IPS DF 4.7 (cell line): ENCODE data around the gene JPH4.
A peak's percentile ranks its signal among the peaks of the same experiment; 100 is the strongest.
"Not testable (repeated sequence)": the region's sequence is repeated elsewhere in the genome, so short reads cannot be mapped to it uniquely, and the experiment has no call there.

Experiments
- DNase-seq: peaks from one replicate; pipeline ENCODE4 v3.0.0-alpha.2; 2013; ENCODE audit warnings: low spot score; ENCODE audit errors: extremely low read depth

Gene JPH4

DNA sequence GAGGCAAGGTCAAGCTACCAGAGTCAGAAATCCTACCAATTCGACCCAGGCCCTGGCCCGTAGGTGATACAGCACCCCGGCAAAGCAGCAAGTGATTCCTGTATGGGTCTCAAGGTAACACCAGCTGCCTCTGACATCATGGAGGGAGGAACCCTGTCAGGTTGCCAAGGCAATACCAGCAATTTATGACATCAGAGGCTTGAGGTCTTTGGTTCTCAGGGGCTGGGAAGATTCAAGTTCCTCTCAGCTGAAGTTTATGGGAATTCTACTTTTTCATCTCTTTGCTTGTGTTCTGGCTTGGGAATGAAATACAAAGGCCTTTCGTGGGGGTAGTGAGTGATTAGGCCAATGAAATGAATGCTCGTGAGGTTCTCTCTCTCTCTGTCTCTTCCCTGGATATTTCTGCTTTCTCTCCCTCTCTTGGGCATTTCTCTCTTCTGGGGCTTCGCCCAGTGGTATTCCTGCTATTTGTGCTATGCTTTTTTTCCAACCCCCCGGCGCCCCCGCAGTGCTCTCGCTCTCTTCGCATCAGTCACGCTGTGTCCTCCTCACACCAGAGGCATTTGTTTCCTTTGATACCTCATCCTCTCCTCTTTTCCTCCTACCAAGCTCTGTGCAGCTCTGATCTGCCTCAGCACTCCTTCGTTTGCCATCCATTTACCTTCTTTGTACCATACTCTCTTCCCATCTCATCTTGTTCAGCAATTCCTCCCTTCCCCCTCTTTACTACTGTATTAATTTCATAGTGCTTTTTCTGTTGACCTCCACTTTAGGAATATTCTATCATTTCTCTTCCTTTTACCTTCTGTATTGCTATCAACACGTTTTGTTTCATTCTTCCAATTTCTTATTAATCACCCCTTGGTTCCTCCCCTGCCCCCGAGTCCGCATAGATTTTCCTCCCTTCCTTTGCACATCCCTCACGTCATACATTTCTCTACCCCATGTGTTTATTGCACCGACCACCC, 30.0 kb downstream of the JPH4 start:
- no peak for DNase-seq

DNA sequence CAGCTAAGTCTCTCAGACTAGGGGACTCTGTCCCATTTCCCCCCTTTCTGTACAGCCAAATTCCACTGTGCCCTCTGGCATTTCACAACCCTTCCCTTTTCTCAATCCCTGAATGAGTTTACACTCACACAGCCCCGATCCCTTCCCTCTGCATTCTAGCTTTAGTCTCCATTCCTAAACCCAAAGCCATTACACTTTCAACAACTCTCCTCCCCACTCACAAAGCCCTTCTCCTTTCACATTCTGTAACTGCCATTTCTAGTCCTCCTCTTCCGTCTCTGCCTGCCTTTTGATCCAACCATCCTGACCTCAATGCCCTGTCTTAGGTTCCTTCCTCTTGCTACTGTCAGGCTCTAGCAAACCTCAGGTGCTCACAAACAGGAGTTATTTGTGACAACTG, 30.7 kb downstream of the JPH4 start:
- DNase-seq: no peak

DNA sequence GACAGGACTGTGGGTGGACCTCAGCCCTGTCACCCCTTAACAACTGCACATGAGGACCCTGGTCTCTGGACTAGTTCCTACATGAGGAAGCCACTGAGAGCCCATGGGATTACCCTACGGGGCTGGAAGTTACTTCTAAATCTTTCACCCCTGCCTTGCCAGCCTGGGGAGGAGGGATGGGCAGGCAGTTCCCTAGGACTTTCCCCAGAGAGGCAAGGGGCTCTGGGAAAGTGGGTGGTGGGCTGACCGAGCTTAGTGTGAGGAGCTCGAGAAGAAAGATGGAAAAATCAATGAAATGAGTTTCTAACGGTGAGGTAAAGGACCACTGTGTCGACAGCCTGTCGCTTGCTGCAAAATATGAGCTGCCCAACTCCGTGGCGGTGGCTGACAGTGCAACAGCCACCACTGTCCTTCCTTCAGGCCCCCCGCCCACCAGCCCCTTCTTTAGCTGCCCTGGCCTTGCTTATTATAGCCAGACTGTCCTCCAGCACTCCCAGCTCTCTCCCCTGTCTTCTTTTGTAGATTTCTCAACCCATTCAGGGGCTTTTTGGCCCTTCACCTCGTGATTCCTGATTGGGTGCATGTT, 32.0 kb downstream of the JPH4 start:
- DNase-seq: no peak

DNA sequence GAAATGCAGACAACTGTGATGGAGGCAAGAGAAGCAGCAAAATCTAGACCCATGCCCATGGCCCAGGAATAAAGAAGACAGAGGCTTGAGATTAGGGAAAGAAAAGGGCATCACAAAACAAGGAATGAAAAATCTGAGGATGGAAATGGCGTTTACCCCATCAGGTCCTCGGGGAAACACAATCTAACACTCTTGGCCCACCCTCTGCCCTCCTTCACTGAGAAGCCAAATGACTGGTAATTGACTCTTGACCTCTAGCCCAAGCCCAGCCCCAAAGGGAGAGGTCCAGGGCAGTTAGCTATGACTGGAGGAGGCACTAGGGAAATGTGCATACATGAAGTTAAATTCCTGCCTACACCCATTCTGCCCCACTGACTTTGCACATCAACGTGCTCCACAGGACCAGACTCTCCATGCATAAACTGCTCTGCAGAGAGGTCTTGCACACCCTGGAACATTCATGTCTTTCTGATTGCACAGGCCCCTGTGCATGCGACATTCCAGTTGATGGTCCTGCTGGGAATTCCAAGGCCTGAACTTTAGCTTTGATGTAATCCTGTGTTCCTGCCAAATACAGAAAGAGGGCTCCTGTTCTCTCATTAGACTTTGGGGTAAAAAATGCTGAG, 32.7 kb downstream of the JPH4 start:
- no peak for DNase-seq

DNA sequence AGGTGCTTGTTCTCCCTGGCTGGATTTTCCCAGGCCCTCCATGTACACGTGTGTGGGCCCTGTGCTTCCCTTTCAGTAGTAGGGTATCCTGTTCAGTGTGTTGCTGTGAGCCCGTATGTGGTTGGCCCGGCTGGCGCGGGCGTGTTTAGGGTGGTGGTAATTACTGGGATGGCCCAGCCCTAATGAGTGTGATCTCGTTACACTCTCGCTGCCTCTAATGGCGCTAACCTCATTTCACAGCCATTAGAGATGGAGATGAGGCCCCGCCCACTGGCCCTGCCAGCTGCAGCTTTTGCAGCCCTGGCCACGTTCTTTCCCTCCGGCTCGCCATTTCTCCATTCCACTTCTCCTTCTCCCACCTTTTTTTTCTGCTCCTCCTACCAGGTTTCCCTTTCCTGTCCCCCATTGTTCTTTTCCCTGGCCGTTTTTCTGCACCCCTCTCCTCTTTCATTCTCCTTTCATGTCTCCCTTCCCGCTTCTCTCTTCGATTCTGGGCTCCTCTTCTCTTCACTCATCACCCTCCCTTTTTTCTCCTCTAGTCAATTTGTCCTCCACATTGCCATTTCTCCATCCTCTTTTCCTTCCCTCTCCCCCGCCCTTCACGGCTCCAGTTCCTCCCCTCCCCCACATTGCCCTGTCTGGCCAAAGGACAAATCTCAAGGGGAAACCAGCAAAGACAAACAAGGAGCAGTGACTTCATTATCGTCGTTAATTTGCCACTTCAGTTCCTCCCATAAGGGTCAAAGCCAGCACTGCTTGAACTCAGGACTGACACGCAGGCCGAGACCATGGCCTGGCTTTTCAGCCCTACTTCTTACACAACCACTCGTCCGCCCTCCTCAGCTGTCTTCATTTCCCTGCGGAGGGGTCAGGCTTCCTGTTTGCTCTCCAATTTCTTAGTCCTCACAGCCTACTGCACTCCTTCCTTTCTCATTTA, 33.8 kb downstream of the JPH4 start:
- no peak for DNase-seq

DNA sequence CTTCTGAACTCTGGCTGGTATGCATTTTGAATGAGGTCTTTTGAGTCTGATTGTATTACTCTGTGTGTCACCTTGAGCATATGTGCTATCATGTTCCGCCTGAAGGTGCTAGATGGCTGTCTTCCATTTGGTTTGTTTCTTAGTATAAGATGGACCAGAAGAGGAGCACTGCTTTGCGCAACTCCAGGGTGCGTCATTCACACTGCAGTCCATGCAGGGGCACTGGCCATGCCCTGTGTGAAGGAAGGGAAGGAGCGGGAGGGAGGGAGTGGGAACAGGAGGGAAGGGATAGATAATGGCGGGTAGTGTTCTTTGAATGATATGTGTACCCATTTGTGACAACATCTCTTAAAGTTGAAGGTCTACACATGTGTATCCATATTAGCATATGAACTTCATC, 35.2 kb downstream of the JPH4 start:
- DNase-seq: no peak

DNA sequence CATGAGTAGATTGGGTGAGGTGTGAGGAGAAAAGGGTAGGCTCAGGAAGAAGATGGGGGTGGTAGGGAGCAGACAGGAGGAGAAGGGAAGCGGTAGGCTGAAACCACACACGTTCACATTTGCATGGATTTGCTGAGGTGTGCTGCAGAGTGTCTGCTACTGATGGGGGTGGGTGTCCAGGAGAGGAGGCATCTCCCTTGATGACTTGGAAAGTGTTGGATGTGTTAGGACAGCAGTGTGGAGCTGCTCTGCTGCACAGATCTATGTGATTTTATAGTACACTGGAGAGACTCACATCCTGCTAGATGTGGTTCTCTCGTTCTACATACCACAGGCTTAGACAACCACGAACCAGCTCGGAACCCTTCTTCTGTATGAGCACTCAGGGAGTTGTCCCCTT, 36.3 kb downstream of the JPH4 start:
- no peak for DNase-seq

DNA sequence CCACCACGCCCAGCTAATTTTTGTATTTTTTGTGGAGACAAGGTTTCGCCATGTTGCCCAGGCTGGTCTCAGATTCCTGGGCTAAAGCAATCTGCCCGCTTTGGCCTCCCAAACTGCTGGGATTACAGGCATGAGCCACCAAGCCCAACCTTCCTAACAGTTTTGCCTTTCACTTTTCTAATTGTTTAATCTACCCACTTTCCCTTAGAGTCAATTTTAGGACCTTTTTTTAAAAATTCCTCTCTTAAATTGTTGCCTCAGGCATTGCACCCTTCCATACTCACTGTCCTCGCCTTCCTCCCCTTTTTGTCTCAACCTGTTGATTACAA, 38.5 kb downstream of the JPH4 start:
- DNase-seq: no peak

DNA sequence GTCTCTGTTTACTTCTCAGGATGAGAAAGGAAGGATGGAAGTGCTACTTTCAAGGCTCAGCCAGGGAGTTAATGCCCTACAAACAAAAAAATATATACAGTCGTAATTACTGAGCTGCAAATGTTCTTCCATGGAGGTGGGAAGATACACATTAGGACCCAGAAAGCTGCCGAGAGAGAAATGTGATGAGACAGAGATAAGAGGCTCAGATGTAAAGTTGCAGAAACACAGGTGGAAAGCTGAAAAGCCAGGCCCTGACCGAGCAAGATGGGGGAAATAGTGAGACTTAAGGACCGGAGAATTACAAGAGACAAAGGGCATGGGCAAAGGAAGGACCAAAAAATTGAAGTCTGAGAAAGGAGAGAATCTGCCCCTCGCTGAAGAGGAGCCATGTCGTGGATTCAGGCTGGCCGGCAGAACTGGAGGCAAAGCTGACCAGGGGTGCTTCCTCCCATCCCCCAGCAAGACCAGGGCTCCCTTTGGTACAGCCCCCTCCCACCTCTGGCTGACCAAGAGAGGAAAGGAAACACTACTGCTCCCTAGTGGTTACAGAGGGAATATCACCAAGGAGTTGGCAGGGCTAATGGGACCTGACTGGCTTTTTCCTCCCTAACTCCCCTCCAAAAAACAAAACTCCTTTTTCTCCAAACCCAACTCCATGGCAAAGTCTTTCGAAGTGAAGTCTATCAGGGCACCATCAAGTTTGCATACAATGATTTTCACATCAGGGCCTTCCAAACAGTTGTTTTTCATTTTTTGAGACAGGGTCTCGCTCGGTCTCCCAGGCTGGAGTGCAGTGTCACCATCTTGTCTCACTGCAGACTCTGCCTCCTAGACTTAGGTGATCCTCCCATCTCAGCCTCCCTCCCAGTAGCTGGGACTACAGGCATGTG, 39.1 kb downstream of the JPH4 start:
- no peak for DNase-seq

DNA sequence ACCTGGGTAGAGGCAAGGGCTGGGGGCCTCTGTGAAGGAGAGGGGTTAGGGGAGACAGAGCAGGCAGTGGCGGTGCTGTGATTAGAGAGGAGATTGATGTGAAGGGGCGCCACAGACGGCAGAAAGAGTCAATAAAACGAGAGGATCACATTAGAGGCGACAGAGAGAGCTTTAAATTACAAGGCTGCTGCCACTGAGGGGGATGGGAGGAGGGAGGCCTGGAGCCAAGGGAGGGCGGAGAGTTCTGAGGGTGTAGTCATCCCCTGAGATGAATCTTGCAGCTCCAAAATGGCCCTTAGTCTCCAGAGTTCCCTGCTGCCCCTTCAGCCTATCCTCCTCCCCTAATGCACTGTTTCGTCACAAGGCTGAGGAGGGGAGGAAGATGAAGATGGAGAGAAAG, 39.8 kb downstream of the JPH4 start:
- DNase-seq: no peak

DNA sequence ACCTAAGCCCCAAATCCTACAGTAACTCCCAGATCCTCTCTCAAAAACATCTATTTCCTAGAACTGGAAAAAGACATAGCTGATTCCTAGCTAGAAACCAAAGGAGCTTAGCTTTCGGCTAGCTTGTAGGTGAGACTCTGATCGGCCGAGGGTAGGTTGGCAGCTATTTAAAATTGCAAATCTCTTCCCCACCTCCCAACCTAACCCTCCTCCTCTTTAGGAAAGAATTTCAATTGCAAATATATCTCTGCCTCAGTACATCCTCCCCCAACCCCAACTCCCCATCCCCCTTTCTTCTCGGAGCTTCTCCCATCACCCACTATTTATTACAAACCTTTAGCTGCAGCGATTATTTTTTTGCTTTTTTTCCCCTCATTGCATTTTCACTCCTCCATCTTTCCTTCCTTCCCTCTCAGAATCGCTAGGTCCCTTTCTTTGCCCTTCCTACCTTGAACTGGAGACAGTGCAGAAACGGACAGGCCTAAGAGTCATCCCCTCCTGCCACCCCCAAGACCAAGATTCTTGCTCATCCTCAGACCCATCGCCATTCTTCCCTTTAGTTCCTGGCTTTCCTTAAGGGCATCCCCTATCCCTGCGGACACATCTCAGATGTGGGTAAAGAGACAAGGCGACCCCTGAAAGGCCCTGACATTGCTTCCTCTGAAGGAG, 40.4 kb downstream of the JPH4 start:
- DNase-seq: no peak

DNA sequence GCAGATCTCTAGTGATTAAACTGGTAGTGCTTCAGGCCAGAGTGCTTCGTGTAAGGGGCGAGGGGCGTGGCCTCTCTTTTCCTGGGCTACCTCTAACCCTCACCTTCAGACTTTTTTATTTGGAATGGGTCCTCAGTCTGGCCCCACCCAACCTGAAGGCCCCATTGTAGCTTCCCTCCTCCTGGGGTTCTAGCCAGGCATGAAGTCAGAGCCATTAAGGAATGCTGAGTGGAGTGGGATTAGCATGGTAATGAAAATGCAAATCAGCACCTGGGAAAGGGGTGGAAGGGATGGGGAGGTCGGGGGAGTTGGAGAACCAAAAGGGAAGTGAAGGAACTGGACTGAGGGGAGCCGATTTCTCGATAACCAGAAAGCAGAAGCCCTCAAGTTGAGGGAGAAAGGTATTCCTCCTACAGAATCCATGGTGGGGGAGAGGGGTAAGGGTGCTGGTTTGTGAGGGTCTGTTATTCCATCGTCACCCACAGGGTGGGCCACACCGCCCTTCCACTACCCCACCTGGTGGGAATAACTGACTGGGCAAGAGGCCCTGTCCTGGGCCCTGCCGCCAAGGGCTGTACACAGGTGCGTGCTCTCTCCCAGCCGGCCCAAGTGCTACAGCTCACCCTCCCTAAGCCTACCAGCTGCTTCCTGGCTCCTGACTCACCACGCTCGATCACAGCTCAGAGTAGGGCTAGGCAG, 41.1 kb downstream of the JPH4 start:
- peak; percentile 98 for DNase-seq

DNA sequence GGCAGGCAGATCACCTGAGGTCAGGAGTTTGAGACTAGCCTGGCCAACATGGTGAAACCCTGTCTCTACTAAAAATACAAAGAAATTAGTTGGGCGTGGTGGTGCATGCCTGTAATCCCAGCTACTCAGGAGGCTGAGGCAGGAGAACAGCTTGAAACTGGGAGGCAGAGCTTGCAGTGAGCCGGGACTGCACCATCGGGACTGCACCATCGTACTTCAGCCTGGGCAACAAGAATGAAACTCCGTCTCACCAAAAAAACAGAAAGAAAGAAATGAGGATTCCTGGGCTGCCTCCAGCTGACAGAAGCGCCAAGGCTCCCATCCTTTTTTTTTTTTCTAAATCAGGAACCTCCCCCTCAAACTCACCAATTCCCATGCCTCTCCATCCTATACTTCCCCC, 41.7 kb downstream of the JPH4 start:
- DNase-seq: not testable (repeated sequence)

DNA sequence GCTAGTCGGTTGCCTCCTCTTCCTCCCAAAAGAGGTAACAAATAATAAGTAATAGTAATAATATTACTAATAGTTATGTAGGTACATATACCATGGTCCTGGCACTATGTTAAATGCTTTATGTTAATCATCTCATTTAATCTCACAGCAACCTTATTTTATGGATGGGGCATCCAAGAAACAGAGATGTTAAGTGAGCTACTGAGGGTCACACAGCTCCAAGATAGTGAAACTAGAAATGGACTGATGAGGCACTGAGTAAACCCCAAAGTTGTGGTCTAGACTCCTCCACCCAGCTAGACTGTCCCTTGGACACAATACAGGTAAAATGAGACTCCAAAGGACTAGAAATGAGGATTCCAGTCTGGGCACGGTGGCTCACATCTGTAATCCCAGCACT, 42.1 kb downstream of the JPH4 start:
- no peak for DNase-seq

DNA sequence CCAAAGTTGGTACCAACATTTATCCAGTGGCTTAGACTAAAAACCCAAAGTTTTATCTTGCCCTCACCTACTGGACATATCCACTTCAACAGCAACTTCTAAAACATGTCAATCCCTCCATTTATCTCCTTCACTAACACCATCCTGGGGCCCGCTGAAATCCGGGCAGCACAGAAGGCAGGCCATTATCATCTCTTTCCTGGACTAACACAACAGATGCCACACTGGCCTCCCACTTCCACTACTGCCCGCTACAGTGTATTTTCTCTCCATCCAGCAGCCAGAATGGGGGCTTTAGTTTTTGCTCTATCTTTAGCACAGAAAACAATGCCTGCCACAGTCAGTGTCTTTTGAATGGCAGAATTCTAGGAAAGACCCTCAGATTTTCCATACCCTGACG, 42.6 kb downstream of the JPH4 start:
- DNase-seq: no peak

DNA sequence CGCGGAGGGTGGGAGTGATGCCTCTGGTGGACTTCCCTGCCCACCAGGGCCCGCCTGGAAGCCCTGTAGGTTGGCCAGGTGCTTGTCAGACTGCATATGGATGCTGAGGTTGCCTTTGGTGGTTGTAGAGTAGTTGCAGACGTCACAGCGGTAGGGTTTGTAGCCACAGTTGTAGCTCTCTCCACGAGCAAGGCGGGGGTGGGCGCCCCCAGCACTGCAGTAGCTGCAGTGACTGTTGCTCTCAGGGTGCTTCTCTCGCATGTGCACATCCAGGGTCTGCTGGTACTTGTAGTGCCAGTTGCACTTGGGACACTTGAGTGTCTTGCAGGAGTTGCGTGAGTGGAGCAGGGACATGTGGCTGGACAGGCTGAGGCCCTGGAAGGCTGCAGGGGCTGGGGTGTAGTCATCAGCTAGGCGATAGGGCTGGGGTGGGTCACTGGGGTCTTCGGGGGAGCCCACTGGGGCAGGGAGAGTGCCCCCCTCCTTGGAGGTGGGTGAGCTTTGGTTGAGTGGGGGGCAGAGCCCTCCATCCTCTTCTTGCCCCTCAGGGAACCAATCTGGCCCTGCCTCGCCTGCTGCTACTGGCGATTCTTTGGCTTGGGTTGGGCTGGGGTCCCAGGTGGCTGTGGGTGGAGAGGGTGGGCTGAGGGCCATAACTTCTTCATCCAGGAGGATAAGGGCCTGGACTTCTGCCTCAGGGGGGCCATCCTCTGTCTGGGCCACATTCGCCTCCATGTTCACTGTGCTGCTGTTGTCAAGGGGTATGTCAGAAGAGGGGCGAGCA, 44.7 kb downstream of the JPH4 start:
- DNase-seq: no peak

DNA sequence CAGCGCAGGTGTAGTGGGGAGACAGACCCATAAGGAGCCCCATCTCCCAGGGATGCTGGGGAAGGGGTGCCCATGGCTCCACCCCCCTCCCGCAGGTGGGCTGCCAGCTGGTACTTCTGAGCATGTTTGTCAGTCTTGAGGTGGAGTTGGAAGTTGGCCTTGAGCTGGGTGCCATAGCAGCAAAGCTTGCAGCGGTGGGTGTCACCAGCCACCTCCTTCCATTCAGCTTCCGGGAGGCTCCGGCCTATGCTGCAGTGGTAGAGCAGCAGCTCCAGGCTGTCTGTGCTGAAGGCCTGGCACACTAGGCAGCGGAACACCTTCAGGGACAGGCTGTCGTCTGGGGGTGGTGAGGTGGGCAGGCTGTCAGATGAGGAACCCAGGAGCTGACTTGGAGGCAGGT, 45.9 kb downstream of the JPH4 start:
- no peak for DNase-seq

DNA sequence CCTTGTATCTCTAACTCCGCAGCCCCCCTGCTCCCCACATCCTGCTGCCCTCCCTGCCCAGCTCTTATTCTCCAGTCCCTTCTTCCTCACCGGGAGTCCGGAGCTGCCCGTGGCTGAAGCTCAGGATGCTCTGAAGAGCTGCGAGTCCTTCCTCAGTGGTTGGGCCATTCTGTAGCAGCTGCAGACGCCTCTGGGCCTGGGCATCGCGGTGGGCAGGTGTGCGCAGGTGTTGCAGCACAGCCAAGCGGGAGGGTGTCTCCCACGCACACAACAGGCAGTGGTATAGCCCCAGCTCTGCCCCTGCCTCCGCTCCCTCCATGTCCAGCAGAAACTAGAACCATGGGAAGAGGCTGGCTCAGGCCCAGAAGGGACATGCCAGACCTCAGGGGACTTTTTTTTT, 47.2 kb downstream of the JPH4 start:
- DNase-seq: no peak
